Adrenal gland (tissue), 12 donors: ENCODE data around the gene CAPRIN1. TPM values are rescaled to one million over a fixed set of nuclear protein-coding genes. Genes with fewer than 3 reads are reported as not detected.
A peak's percentile ranks its signal among the peaks of the same experiment; 100 is the strongest.

ENCODE experiments used
- DNase-seq, 7 donors: peaks; one replicate each; pipeline ENCODE4 v3.0.0-alpha.2; 2019 to 2020
- H3K27ac ChIP-seq, 5 donors: fragments of 200-600 bp; sonication (generic) in 4 of 5; 1 replicate in 3 of 5; 2 replicates in 2 of 5; pipeline versions ENCODE4 v1.5.1 to v1.8.0; 2016 to 2020; ENCODE audit warnings: mild to moderate bottlenecking in 1 of 5
- H3K27me3 ChIP-seq: fragments of 200-600 bp; 2 replicates; pipeline ENCODE4 v1.8.0; 2021
- H3K36me3 ChIP-seq, 2 donors: fragments of 200-600 bp; replicated peaks in 1 of 2; 1 replicate in 1 of 2; 2 replicates in 1 of 2; pipeline versions ENCODE4 v1.5.1 to v1.8.0; 2018 to 2022
- H3K4me1 ChIP-seq, 2 donors: fragments of 200-600 bp; replicated peaks in 1 of 2; 1 replicate in 1 of 2; 2 replicates in 1 of 2; pipeline versions ENCODE4 v1.5.1 to v1.8.0; 2018 to 2021
- H3K4me3 ChIP-seq, 4 donors: fragments of 200-600 bp; sonication (generic) in 3 of 4; one replicate each; pipeline ENCODE4 v1.5.1; 2016 to 2018
- H3K9me3 ChIP-seq, 3 donors: fragments of 200-600 bp; sonication (generic) in 1 of 3; replicated peaks in 1 of 3; 1 replicate in 2 of 3; 2 replicates in 1 of 3; pipeline versions ENCODE4 v1.5.1 to v1.8.0; 2016 to 2021
- CTCF ChIP-seq, 6 experiments: fragments of 450-650 bp in 4 of 6; fragments of 200-600 bp in 2 of 6; sonication (generic) in 1 of 6; IDR thresholded peaks; 1 replicate in 5 of 6; 2 replicates in 1 of 6; pipeline versions ENCODE4 v1.5.1 to v1.8.0; 2016 to 2021; ENCODE audit warnings: antibody characterized with exemption in 6 of 6, mild to moderate bottlenecking in 2 of 6, moderate library complexity in 1 of 6
- POLR2A ChIP-seq, 2 donors: fragments of 450-650 bp; IDR thresholded peaks; one replicate each; pipeline ENCODE4 v1.6.1; 2017; ENCODE audit warnings: antibody characterized with exemption in 2 of 2, mild to moderate bottlenecking in 2 of 2, moderate library complexity in 1 of 2
- WGBS, 4 donors: extraction: QIAGEN DNeasy Blood & Tissue Kit in 2 of 4; methylation state at CpG; one replicate each; pipeline versions ENCODE4 v1.1.5 to v1.1.7; 2013 to 2017; 5-methylcytosine and 5-hydroxymethylcytosine counted together
- intact Hi-C, 2 donors: fragments of 100-400 bp; cut with DNase I; formaldehyde crosslinking; loops; one replicate each; pipeline versions ENCODE4 v1.14.1 to v1.15.0; 2022 to 2023
- polyA plus RNA-seq, 3 donors: library from polyadenylated mRNA; stranded (reverse); fragments of 200-250 nt in 2 of 3; fragments of 350-450 nt in 1 of 3; fragmentation: Illumina TruSeq in 1 of 3; extraction: RNeasy Lipid Tissue Mini Kit (QIAGEN cat#74804) in 1 of 3; gene quantifications; one replicate each; pipeline ENCODE4 v1.2.3, GENCODE V29; 2013 to 2014
- total RNA-seq, 9 donors: library from RNA; depleted of rRNA in 4 of 9; stranded (reverse); fragments of >200 nt in 4 of 9; fragments of 120-200 nt in 1 of 9; fragmentation: NEBNext Ultra II Directional in 1 of 9; extraction: Animal tissue kit (Norgen Biotek cat#: 25700) in 1 of 9; gene quantifications; one replicate each; pipeline versions ENCODE4 v1.1.0 to v1.2.4, GENCODE V29; 2013 to 2023
- donor health status: healthy with polysubstance abuse.
- donor health status: Bipolar disorder and iron deficiency.
- donor health status: DM: yes; HTN: yes; CAD: no.
- donor health status: DM: no; HTN: no; CAD: no.
- donor health status: DM: no; HTN: no; CAD: no.
- donor health status: DM: yes; HTN: yes; CAD: no.

CAPRIN1 gene
- total and polyA plus RNA-seq, 12 donors = 42.4 to 202 (median 149) TPM

- no peak for DNase-seq
- no peak for TF ChIP-seq CTCF (IDR thresholded peaks at IDR 0.05)
- TF ChIP-seq POLR2A (IDR thresholded peaks at IDR 0.05) = no peak
- no peaks in the 10 kb centered on the region for H3K27me3 ChIP-seq
- WGBS, 4 donors = 63 to 78% (median 70%) methylated on average over 4 of the region's 4 CpGs
- no peaks in the 10 kb centered on the region for H3K36me3 ChIP-seq
- H3K27ac ChIP-seq = no peak overlapping the region
- no peak overlapping the region for H3K4me3 ChIP-seq
- intact Hi-C loops = loop anchor here in 1 of 2 donors (10.0 kb wide), 1 partner anchor 54 kb away; no protein-coding TSS in a partner anchor
- H3K4me1 ChIP-seq = peaks cover 4 to 11% of the 10 kb centered on the region in 2 donors
- H3K9me3 ChIP-seq = no peaks in the 10 kb centered on the region
Measured at GRCh38 chr11:34049028-34049427, 2.5 kb upstream of the CAPRIN1 start.

GRCh38 chr11:34050581-34051348, 766 bp upstream of the CAPRIN1 start:
- H3K27ac ChIP-seq = peak overlapping the region; percentile 94 to 99 (median 98)
- DNase-seq = no peak
- intact Hi-C loops = loop anchor here (5.0 to 10.0 kb wide), 2 partner anchors 54 to 57 kb away; partner anchors contain the start of gene NAT10 (in 2 of the 2)
- H3K36me3 ChIP-seq = peaks cover 0 to 11% of the 10 kb centered on the region in 2 donors
- H3K27me3 ChIP-seq = no peaks in the 10 kb centered on the region
- no peak for TF ChIP-seq POLR2A (IDR thresholded peaks at IDR 0.05)
- TF ChIP-seq CTCF (IDR thresholded peaks at IDR 0.05) = no peak
- 11 to 16% (median 13%) methylated on average over 12 to 14 of the region's 14 CpGs for WGBS, 4 donors
- peak overlapping the region in 2 of 4 donors; percentile 91 to 97 for H3K4me3 ChIP-seq
- H3K4me1 ChIP-seq = peaks cover 13 to 28% of the 10 kb centered on the region in 2 donors
- H3K9me3 ChIP-seq = no peaks in the 10 kb centered on the region

- Histone ChIP-seq H3K36me3 (peaks cover 0 to 14% of the 10 kb centered on the region in 2 donors), H3K4me3 (peak overlapping the region; percentile 39 to 99 (median 97)), H3K27me3 (no peaks in the 10 kb centered on the region), H3K9me3 (no peaks in the 10 kb centered on the region), H3K27ac (peak overlapping the region; percentile 94 to 99 (median 98)), H3K4me1 (peaks cover 22 to 42% of the 10 kb centered on the region in 2 donors)
- TF ChIP-seq POLR2A (IDR thresholded peaks at IDR 0.05) = no peak
- TF ChIP-seq CTCF (IDR thresholded peaks at IDR 0.05) = no peak
- WGBS, 4 donors = 0% methylated on average over 3 to 75 of the region's 82 CpGs
- intact Hi-C loops = loop anchor here (5.0 to 10.0 kb wide), 2 partner anchors 53 to 55 kb away; partner anchors contain the start of gene NAT10 (in 2 of the 2)
- peak; percentile 87 to 95 (median 94) for DNase-seq
Measured at GRCh38 chr11:34052036-34052607, 591 bp downstream of the CAPRIN1 start.

GRCh38 chr11:34052608-34053160, 1.2 kb downstream of the CAPRIN1 start:
- H3K36me3 ChIP-seq = peaks cover 0 to 14% of the 10 kb centered on the region in 2 donors
- H3K9me3 ChIP-seq = no peaks in the 10 kb centered on the region
- TF ChIP-seq POLR2A (IDR thresholded peaks at IDR 0.05) (no peak), CTCF (IDR thresholded peaks at IDR 0.05) (no peak)
- DNase-seq = peak in 6 of 7 donors; percentile 36 to 62 (median 42)
- H3K27ac ChIP-seq = peak overlapping the region; percentile 93 to 99 (median 98)
- H3K4me1 ChIP-seq = peaks cover 22 to 47% of the 10 kb centered on the region in 2 donors
- intact Hi-C loops = loop anchor here (5.0 to 10.0 kb wide), 2 partner anchors 52 to 55 kb away; partner anchors contain the start of gene NAT10 (in 2 of the 2)
- WGBS, 4 donors = 0% methylated on average over 20 to 40 of the region's 40 CpGs
- H3K4me3 ChIP-seq = peak overlapping the region; percentile 39 to 99 (median 97)
- H3K27me3 ChIP-seq = no peaks in the 10 kb centered on the region
